A673 (cell line): ENCODE measurements around the gene FCHO1.

ENCODE experiments used
- EZH2 ChIP-seq: fragments of 200-600 bp; sonication (generic); IDR thresholded peaks from 2 replicates; pipeline ENCODE4 v1.6.1; 2017; ENCODE audit warnings: borderline replicate concordance, low read depth, mild to moderate bottlenecking, mixed read lengths, antibody characterized with exemption, low read length; ENCODE audit not compliant: poor library complexity, severe bottlenecking
- TF ChIP-seq, protein P1 (sequence below): fragments of 300-800, 200-600 bp; sonication (generic); conservative IDR thresholded peaks from 2 replicates; pipeline ENCODE4 v1.5.1; 2017; ENCODE audit warnings: low read depth, mild to moderate bottlenecking, antibody characterized with exemption, low read length, moderate library complexity, mixed read lengths

DNA sequence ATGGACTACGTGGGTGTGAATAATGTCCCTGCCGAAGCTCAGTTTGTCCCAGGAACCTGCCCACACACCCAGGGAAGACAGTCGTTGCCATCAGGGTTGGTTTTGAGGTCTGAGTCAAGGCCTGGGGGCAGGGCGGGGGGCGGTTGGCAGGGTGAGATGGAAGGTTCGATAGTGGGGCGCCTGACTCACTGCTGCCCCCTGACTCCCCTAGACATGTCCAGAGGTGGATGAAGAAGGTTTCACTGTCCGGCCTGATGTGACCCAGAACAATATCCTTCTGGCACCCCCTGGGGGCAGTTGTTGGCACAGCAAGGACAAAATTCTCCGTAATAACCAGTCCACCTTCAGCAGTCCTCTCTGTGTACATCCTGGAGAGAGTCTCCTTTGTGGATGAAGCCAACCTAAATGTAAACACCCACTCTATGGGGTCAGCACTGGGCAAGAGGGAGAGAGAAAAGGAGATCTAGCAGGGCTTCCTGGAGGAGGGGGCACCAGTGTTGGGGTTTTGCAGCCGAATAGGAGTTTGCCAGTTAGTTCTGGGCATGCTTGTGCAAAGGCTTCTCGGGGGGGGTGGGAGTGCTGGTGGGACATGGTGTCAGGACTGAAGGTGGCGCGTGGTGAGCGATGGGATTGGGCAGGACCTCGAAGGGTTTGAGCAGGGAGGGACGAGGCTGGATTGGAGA is 24.1 kb downstream of the FCHO1 start:
- TF ChIP-seq, protein P1, sequence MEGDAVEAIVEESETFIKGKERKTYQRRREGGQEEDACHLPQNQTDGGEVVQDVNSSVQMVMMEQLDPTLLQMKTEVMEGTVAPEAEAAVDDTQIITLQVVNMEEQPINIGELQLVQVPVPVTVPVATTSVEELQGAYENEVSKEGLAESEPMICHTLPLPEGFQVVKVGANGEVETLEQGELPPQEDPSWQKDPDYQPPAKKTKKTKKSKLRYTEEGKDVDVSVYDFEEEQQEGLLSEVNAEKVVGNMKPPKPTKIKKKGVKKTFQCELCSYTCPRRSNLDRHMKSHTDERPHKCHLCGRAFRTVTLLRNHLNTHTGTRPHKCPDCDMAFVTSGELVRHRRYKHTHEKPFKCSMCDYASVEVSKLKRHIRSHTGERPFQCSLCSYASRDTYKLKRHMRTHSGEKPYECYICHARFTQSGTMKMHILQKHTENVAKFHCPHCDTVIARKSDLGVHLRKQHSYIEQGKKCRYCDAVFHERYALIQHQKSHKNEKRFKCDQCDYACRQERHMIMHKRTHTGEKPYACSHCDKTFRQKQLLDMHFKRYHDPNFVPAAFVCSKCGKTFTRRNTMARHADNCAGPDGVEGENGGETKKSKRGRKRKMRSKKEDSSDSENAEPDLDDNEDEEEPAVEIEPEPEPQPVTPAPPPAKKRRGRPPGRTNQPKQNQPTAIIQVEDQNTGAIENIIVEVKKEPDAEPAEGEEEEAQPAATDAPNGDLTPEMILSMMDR = peak; percentile 61
- TF ChIP-seq EZH2 = no peak
